H9 (cell line): ENCODE measurements around the gene CD81. TPM values are rescaled to one million over a fixed set of nuclear protein-coding genes. Genes with fewer than 3 reads are reported as not detected.

Experiments used
- DNase-seq: peaks from one replicate; pipeline ENCODE4 v3.0.0-alpha.2; 2017
- H2AFZ ChIP-seq: one replicate; pipeline ENCODE4 v1.6.1; 2013; ENCODE audit warnings: mild to moderate bottlenecking, low read length, control low read depth, moderate library complexity
- H2AK5ac ChIP-seq: 2 replicates; pipeline ENCODE4 v1.6.1; 2013; ENCODE audit warnings: low read length, control low read depth, mixed read lengths; ENCODE audit not compliant: insufficient read length
- H2BK120ac ChIP-seq: one replicate; pipeline ENCODE4 v1.6.1; 2013; ENCODE audit warnings: low read depth, mild to moderate bottlenecking, low read length, control low read depth, inconsistent platforms; ENCODE audit not compliant: poor library complexity, severe bottlenecking
- H2BK12ac ChIP-seq: 2 replicates; pipeline ENCODE4 v1.6.1; 2013; ENCODE audit warnings: low read length, control low read depth, mixed read lengths, low read depth; ENCODE audit not compliant: insufficient read length
- H2BK15ac ChIP-seq: 2 replicates; pipeline ENCODE4 v1.6.1; 2013; ENCODE audit warnings: low read depth, low read length, control low read depth
- H2BK20ac ChIP-seq: one replicate; pipeline ENCODE4 v1.6.1; 2013; ENCODE audit warnings: low read depth, mild to moderate bottlenecking, low read length, control low read depth, inconsistent platforms; ENCODE audit not compliant: poor library complexity, severe bottlenecking
- H2BK5ac ChIP-seq: 2 replicates; pipeline ENCODE4 v1.6.1; 2013; ENCODE audit warnings: low read length, control low read depth, mixed read lengths; ENCODE audit not compliant: insufficient read length
- H3K14ac ChIP-seq: 2 replicates; pipeline ENCODE4 v1.6.1; 2013; ENCODE audit warnings: low read length, control low read depth; ENCODE audit not compliant: insufficient read depth
- H3K18ac ChIP-seq: 2 replicates; pipeline ENCODE4 v1.6.1; 2013; ENCODE audit warnings: low read depth, mild to moderate bottlenecking, mixed read lengths, low read length, control low read depth; ENCODE audit not compliant: insufficient read length
- H3K23ac ChIP-seq: 2 replicates; pipeline ENCODE4 v1.6.1; 2013; ENCODE audit warnings: low read length, control low read depth, mixed read lengths, low read depth; ENCODE audit not compliant: insufficient read length
- H3K23me2 ChIP-seq: 2 replicates; pipeline ENCODE4 v1.6.1; 2013; ENCODE audit warnings: low read depth, mild to moderate bottlenecking, mixed read lengths, low read length, control low read depth; ENCODE audit not compliant: insufficient read length, poor library complexity, severe bottlenecking
- H3K27ac ChIP-seq: 2 replicates; pipeline ENCODE4 v1.5.1; 2013; ENCODE audit warnings: low read length, control low read depth, mixed read lengths, low read depth; ENCODE audit not compliant: insufficient read length
- H3K27me3 ChIP-seq: 2 replicates; pipeline ENCODE4 v1.6.1; 2013; ENCODE audit warnings: low read length, control low read depth, inconsistent platforms; ENCODE audit not compliant: insufficient read depth
- H3K4ac ChIP-seq: 2 replicates; pipeline ENCODE4 v1.6.1; 2013; ENCODE audit warnings: low read depth, mild to moderate bottlenecking, control low read depth, inconsistent platforms, low read length, moderate library complexity
- H3K4me1 ChIP-seq: 2 replicates; pipeline ENCODE4 v1.6.1; 2013; ENCODE audit warnings: low read length, control low read depth, inconsistent platforms; ENCODE audit not compliant: insufficient read depth
- H3K4me2 ChIP-seq: 2 replicates; pipeline ENCODE4 v1.6.1; 2013; ENCODE audit warnings: low read length, control low read depth, mixed read lengths; ENCODE audit not compliant: insufficient read length, insufficient read depth
- H3K56ac ChIP-seq: 2 replicates; pipeline ENCODE4 v1.6.1; 2013; ENCODE audit warnings: low read depth, mild to moderate bottlenecking, mixed read lengths, low read length, control low read depth; ENCODE audit not compliant: insufficient read length
- H3K79me1 ChIP-seq: 2 replicates; pipeline ENCODE4 v1.6.1; 2013; ENCODE audit warnings: low read depth, mild to moderate bottlenecking, moderate library complexity, low read length, control low read depth, inconsistent platforms; ENCODE audit not compliant: insufficient read depth, poor library complexity, severe bottlenecking
- H3K79me2 ChIP-seq: 2 replicates; pipeline ENCODE4 v1.6.1; 2013; ENCODE audit warnings: low read length, control low read depth, inconsistent platforms; ENCODE audit not compliant: insufficient read depth
- H3K9ac ChIP-seq: 2 replicates; pipeline ENCODE4 v1.6.1; 2013; ENCODE audit warnings: low read length, control low read depth, mixed read lengths; ENCODE audit not compliant: insufficient read length; ENCODE audit errors: extremely low read depth
- H3K9me3 ChIP-seq: one replicate; pipeline ENCODE4 v1.6.1; 2013; ENCODE audit warnings: low read depth, low read length, inconsistent platforms; ENCODE audit not compliant: control insufficient read depth
- H3T11ph ChIP-seq: one replicate; pipeline ENCODE4 v1.6.1; 2013; ENCODE audit warnings: mild to moderate bottlenecking, low read length, control low read depth, inconsistent platforms
- H4K20me1 ChIP-seq: one replicate; pipeline ENCODE4 v1.6.1; 2013; ENCODE audit not compliant: control insufficient read depth, insufficient read length, insufficient read depth
- H4K5ac ChIP-seq: 2 replicates; pipeline ENCODE4 v1.6.1; 2013; ENCODE audit warnings: low read depth, mild to moderate bottlenecking, mixed read lengths, low read length, control low read depth; ENCODE audit not compliant: insufficient read length
- H4K8ac ChIP-seq: replicated peaks from 2 replicates; pipeline ENCODE4 v1.6.1; 2013; ENCODE audit warnings: low read length, control low read depth, mixed read lengths, low read depth; ENCODE audit not compliant: insufficient read length
- H4K91ac ChIP-seq: 2 replicates; pipeline ENCODE4 v1.6.1; 2013; ENCODE audit warnings: low read depth, mild to moderate bottlenecking, moderate library complexity, mixed read lengths, low read length, control low read depth; ENCODE audit not compliant: insufficient read length
- H3K27ac Mint-ChIP-seq, 3 experiments: 2 replicates in 2 of 3; 3 replicates in 1 of 3; pipeline ENCODE4 v1.8.0; 2020 to 2021; ENCODE audit warnings: mixed read lengths in 3 of 3, mild to moderate bottlenecking in 1 of 3, moderate library complexity in 1 of 3
- H3K27me3 Mint-ChIP-seq: 2 replicates; pipeline ENCODE4 v1.8.0; 2021; ENCODE audit warnings: low read depth, mild to moderate bottlenecking, moderate library complexity, mixed read lengths
- H3K36me3 Mint-ChIP-seq, 3 experiments: 2 replicates in 2 of 3; 3 replicates in 1 of 3; pipeline ENCODE4 v1.8.0; 2020 to 2021; ENCODE audit warnings: low read depth in 3 of 3, mixed read lengths in 3 of 3; ENCODE audit not compliant: insufficient read depth in 1 of 3
- H3K4me1 Mint-ChIP-seq, 2 experiments: 2 replicates each; pipeline ENCODE4 v1.8.0; 2020; ENCODE audit warnings: mixed read lengths in 2 of 2
- H3K4me3 Mint-ChIP-seq, 2 experiments: 2 replicates in 1 of 2; 3 replicates in 1 of 2; pipeline ENCODE4 v1.8.0; 2020 to 2021; ENCODE audit warnings: mild to moderate bottlenecking in 2 of 2, mixed read lengths in 2 of 2, moderate library complexity in 1 of 2
- H3K9me3 Mint-ChIP-seq, 2 experiments: 2 replicates in 1 of 2; 3 replicates in 1 of 2; pipeline ENCODE4 v1.8.0; 2020; ENCODE audit warnings: mild to moderate bottlenecking in 2 of 2, mixed read lengths in 2 of 2, moderate library complexity in 1 of 2
- CTCF ChIP-seq: fragments of 200-600 bp; sonication (generic); conservative IDR thresholded peaks from 3 replicates; pipeline ENCODE4 v1.8.0; 2021; ENCODE audit warnings: antibody characterized with exemption, mild to moderate bottlenecking
- WGBS: extraction: QIAGEN DNeasy Blood & Tissue Kit; methylation state at CpG from one replicate; pipeline ENCODE4 v1.1.7; 2013; ENCODE audit warnings: missing lambda C conversion rate, low lambda C conversion rate, mixed read lengths; ENCODE audit not compliant: insufficient read length; ENCODE audit errors: extremely low coverage; 5-methylcytosine and 5-hydroxymethylcytosine counted together
- total RNA-seq: library from RNA; stranded (reverse); gene quantifications from 2 replicates; pipeline ENCODE4 v1.2.1, GENCODE V29; 2021

Gene CD81
- total RNA-seq, 1 experiment from 2014 or later = 246 TPM

- Histone ChIP-seq H3T11ph (no peak overlapping the region), H2BK5ac (no peak overlapping the region)
- H3K27me3 Mint-ChIP-seq = peaks cover 23% of the 10 kb centered on the region
Measured at GRCh38 chr11:2432628-2433071, 55.5 kb downstream of the CD81 start.

More at GRCh38 chr11:2432628-2433071, 55.5 kb downstream of the CD81 start:
- Histone ChIP-seq H3K14ac (no peak overlapping the region), H4K5ac (no peak overlapping the region), H4K20me1 (no peaks in the 10 kb centered on the region), H3K23me2 (no peaks in the 10 kb centered on the region), H2BK20ac (no peak overlapping the region), H3K4ac (no peak overlapping the region), H3K9ac (no peak overlapping the region), H3K79me2 (no peaks in the 10 kb centered on the region), H3K4me1 (no peaks in the 10 kb centered on the region), H3K23ac (no peak overlapping the region), H2BK120ac (no peak overlapping the region), H3K27me3 (no peaks in the 10 kb centered on the region; the same call in 1 of the 2 replicates), H2BK12ac (no peak overlapping the region), H3K18ac (no peak overlapping the region), H2BK15ac (no peak overlapping the region), H2AK5ac (no peak overlapping the region), H3K79me1 (no peaks in the 10 kb centered on the region), H3K56ac (no peak overlapping the region), H2AFZ (no peak overlapping the region), H4K8ac (no peak overlapping the region), H3K27ac (no peak overlapping the region), H4K91ac (no peak overlapping the region), H3K9me3 (no peaks in the 10 kb centered on the region), H3K4me2 (no peak overlapping the region)
- WGBS = no CpG with 5 or more reads among the region's 13 CpGs
- Mint-ChIP-seq H3K4me1 (no peaks in the 10 kb centered on the region), H3K36me3 (no peaks in the 10 kb centered on the region), H3K27ac (no peak overlapping the region), H3K9me3 (no peaks in the 10 kb centered on the region; a peak in 1 of 5 replicates), H3K4me3 (no peak overlapping the region)
- no peak for DNase-seq
- no peak for TF ChIP-seq CTCF
